Heart left ventricle (tissue), 16 donors: ENCODE data around the gene ABHD16A. TPM values are rescaled to one million over a fixed set of nuclear protein-coding genes. Genes with fewer than 3 reads are reported as not detected.

Experiments
- ATAC-seq, 4 donors: fragments of 200-7000 bp; cut with Tn5 transposase; one replicate each; pipeline ENCODE4 v1.9.1; 2020 to 2022; ENCODE audit warnings: moderate library complexity in 4 of 4, mild to moderate bottlenecking in 3 of 4, moderate number of reproducible peaks in 1 of 4
- DNase-seq, 5 donors: peaks; one replicate each; pipeline ENCODE4 v3.0.0-alpha.2; 2020
- H3K27ac ChIP-seq, 12 donors: fragments of 200-600 bp; sonication (generic) in 4 of 12; one replicate each; pipeline versions ENCODE4 v1.5.0 to v1.8.0; 2016 to 2022; ENCODE audit warnings: mild to moderate bottlenecking in 2 of 12
- H3K27me3 ChIP-seq, 9 donors: fragments of 200-600 bp; sonication (generic) in 2 of 9; one replicate each; pipeline versions ENCODE4 v1.5.1 to v1.8.0; 2016 to 2022; ENCODE audit warnings: mild to moderate bottlenecking in 3 of 9
- H3K36me3 ChIP-seq, 9 donors: fragments of 200-600 bp; sonication (generic) in 2 of 9; one replicate each; pipeline versions ENCODE4 v1.5.0 to v1.8.0; 2018 to 2022; ENCODE audit warnings: mild to moderate bottlenecking in 2 of 9
- H3K4me1 ChIP-seq, 12 donors: fragments of 200-600 bp; sonication (generic) in 4 of 12; one replicate each; pipeline versions ENCODE4 v1.5.0 to v1.8.0; 2016 to 2022; ENCODE audit warnings: mild to moderate bottlenecking in 3 of 12
- H3K4me3 ChIP-seq, 12 donors: fragments of 200-600 bp; sonication (generic) in 4 of 12; one replicate each; pipeline versions ENCODE4 v1.5.0 to v1.8.0; 2017 to 2022; ENCODE audit warnings: mild to moderate bottlenecking in 9 of 12, moderate library complexity in 4 of 12
- H3K9me3 ChIP-seq, 12 donors: fragments of 200-600 bp; sonication (generic) in 4 of 12; one replicate each; pipeline versions ENCODE4 v1.5.0 to v1.8.0; 2016 to 2022; ENCODE audit warnings: mild to moderate bottlenecking in 1 of 12
- CTCF ChIP-seq, 12 donors: fragments of 200-600 bp; sonication (generic) in 4 of 12; IDR thresholded peaks; one replicate each; pipeline versions ENCODE4 v1.5.0 to v1.8.0; 2018 to 2022; ENCODE audit warnings: antibody characterized with exemption in 12 of 12, mild to moderate bottlenecking in 5 of 12
- POLR2A ChIP-seq, 2 donors: fragments of 450-650 bp; IDR thresholded peaks; one replicate each; pipeline ENCODE4 v1.6.1; 2017; ENCODE audit warnings: antibody characterized with exemption in 2 of 2, mild to moderate bottlenecking in 2 of 2, moderate library complexity in 2 of 2
- WGBS, 4 donors: extraction: QIAGEN DNeasy Blood & Tissue Kit in 2 of 4; methylation state at CpG; one replicate each; pipeline versions ENCODE4 v1.1.5 to v1.1.7; 2013 to 2018; 5-methylcytosine and 5-hydroxymethylcytosine counted together
- intact Hi-C, 10 donors: fragments of 100-400 bp; cut with DNase I; formaldehyde crosslinking; loops; one replicate each; pipeline versions ENCODE4 v1.11.1 to v1.14.2; 2022
- polyA plus RNA-seq, 2 donors: library from polyadenylated mRNA; stranded (reverse); fragments of 200-250 nt; gene quantifications; one replicate each; pipeline ENCODE4 v1.2.3, GENCODE V29; 2013
- total RNA-seq, 9 donors: library from RNA; depleted of rRNA in 2 of 9; stranded (reverse); fragments of >200 nt in 2 of 9; fragmentation: NEBNext Ultra II Directional in 3 of 9; extraction: Animal tissue kit (Norgen Biotek cat#: 25700) in 3 of 9; gene quantifications; one replicate each; pipeline versions ENCODE4 v1.1.0 to v1.2.4, GENCODE V29; 2016 to 2023
- donor health status: ischemic (EF 13 %, LVEDD 7.1; RV severe dilation, severe dysfunction).
- donor health status: healthy with polysubstance abuse.
- donor health status: DM: no; HTN: yes; CAD: no.
- donor health status: DM: no; HTN: no; CAD: no.
- donor health status: ischemic (EF 25% LVEDD 6.9; RV normal size, moderate dysfunction).
- donor health status: ischemic (EF 25% LVEDD 5.7; RV mildly dilated, moderate dysfunction).
- donor health status: healthy.
- donor health status: DM: yes; HTN: yes; CAD: no.
- donor health status: ischemic (EF 35%, LVEDD 5.7; RV mildly dilated, moderate dysfunction).
- donor health status: nonischemic (EF 11% LVEDD 7.7; RV severe dilation, severe dysfunction).
- donor health status: DM: yes; HTN: yes; CAD: no.
- donor health status: PGD.
- donor health status: ischemic (EF 29% LVEDD 5.4; RV normal size, mild dysfunction).
- donor health status: nonischemic (EF 23%, LVEDD 6.1; RV moderate dilation, normal function).

Gene ABHD16A
- total and polyA plus RNA-seq, 11 donors = 16.5 to 54.7 (median 27.4) TPM

- Histone ChIP-seq H3K27ac (no peak overlapping the region), H3K4me3 (no peak overlapping the region), H3K27me3 (no peaks in the 10 kb centered on the region), H3K4me1 (no peaks in the 10 kb centered on the region), H3K36me3 (peaks cover 0 to 16% (median 0%) of the 10 kb centered on the region in 9 donors), H3K9me3 (no peaks in the 10 kb centered on the region)
- ATAC-seq (no peak), DNase-seq (no peak)
- intact Hi-C loops = no loop called here
- TF ChIP-seq CTCF (IDR thresholded peaks at IDR 0.05) = no peak
- TF ChIP-seq POLR2A (IDR thresholded peaks at IDR 0.05) = no peak
- WGBS, 4 donors = 92 to 96% (median 93%) methylated on average over 7 to 8 of the region's 8 CpGs
Measured at GRCh38 chr6:31749301-31750036, 46.3 kb upstream of the ABHD16A start.

DNA sequence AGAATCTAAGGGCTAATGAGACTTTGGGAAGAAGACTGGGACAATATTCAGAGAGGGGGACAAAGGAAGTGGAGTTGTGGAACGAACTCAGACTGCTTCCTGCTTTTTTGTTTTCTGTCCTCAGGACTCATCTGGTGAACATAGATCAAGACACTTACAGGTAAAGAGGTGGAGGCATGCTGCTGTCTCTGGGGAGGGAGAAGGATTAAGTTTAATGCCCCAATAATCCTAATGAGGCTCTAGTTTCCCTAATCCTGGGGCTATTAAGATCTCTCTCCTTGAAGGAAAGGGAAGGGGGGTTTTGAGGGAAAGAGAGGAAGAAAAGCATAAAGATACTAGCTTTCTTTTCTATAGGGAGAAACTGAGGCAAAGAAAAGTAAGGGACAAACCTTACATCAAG lies 41.3 kb upstream of the ABHD16A start:
- Histone ChIP-seq H3K36me3 (peaks cover 0 to 22% (median 0%) of the 10 kb centered on the region in 9 donors), H3K27me3 (no peaks in the 10 kb centered on the region), H3K4me3 (no peak overlapping the region), H3K27ac (no peak overlapping the region), H3K4me1 (peaks cover 0 to 12% (median 9%) of the 10 kb centered on the region in 12 donors), H3K9me3 (no peaks in the 10 kb centered on the region)
- 48 to 66% (median 50%) methylated on average over 1 of the region's 1 CpG for WGBS, 4 donors
- no peak for TF ChIP-seq CTCF (IDR thresholded peaks at IDR 0.05)
- TF ChIP-seq POLR2A (IDR thresholded peaks at IDR 0.05) = no peak
- no peak for DNase-seq
- no peak for ATAC-seq
- intact Hi-C loops = loop anchor here in 1 of 10 donors (5.0 kb wide), 1 partner anchor 33 kb away; the partner anchor contains the start of gene VWA7

- H3K27ac ChIP-seq = no peak overlapping the region
- no peak for ATAC-seq
- no peak for TF ChIP-seq CTCF (IDR thresholded peaks at IDR 0.05)
- no peak for TF ChIP-seq POLR2A (IDR thresholded peaks at IDR 0.05)
- no peak overlapping the region for H3K4me3 ChIP-seq
- H3K4me1 ChIP-seq = peaks cover 0 to 25% (median 21%) of the 10 kb centered on the region in 12 donors
- H3K36me3 ChIP-seq = peaks cover 0 to 20% (median 0%) of the 10 kb centered on the region in 9 donors
- no peak for DNase-seq
- no peaks in the 10 kb centered on the region for H3K27me3 ChIP-seq
- intact Hi-C loops = loop anchor here in 2 of 10 donors (2.0 to 5.0 kb wide), 2 partner anchors 28 to 34 kb away; partner anchors contain the start of gene VWA7 (in 1 of the 2)
- 83 to 88% (median 87%) methylated on average over 3 of the region's 3 CpGs for WGBS, 4 donors
- no peaks in the 10 kb centered on the region for H3K9me3 ChIP-seq
Measured at GRCh38 chr6:31742894-31743293, 39.8 kb upstream of the ABHD16A start.

DNA sequence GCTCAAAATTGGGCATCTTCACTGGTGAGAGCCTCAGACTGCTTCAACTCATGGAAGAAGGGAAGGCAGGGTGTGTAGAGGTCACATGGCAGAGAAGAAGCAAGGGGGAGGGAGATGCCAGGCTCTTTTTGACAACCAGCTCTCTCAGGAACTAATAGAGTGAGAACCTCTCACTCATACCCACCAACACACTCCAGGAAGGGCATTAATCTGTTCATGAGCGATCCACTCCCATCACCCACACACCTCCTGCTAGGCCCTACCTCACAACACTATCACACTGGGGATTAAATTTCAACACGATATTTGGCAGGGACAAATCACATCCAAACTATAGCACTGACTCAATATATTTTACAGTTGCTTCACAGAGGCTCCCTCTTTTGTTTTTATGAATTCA lies 38.7 kb upstream of the ABHD16A start:
- ATAC-seq (no peak), DNase-seq (no peak)
- Histone ChIP-seq H3K36me3 (peaks cover 0 to 10% (median 0%) of the 10 kb centered on the region in 9 donors), H3K27me3 (no peaks in the 10 kb centered on the region), H3K9me3 (no peaks in the 10 kb centered on the region), H3K4me1 (peaks cover 0 to 36% (median 31%) of the 10 kb centered on the region in 12 donors), H3K4me3 (no peak overlapping the region), H3K27ac (no peak overlapping the region)
- WGBS, 4 donors = 84 to 88% (median 85%) methylated on average over 2 of the region's 2 CpGs
- intact Hi-C loops = loop anchor here in 2 of 10 donors (2.0 to 5.0 kb wide), 2 partner anchors 29 to 35 kb away; partner anchors contain the start of gene VWA7 (in 1 of the 2)
- TF ChIP-seq CTCF (IDR thresholded peaks at IDR 0.05) = no peak
- TF ChIP-seq POLR2A (IDR thresholded peaks at IDR 0.05) = no peak
